ENCODE results near the gene IRF1.
A peak's percentile ranks its signal among the peaks of the same experiment; 100 is the strongest.
"Not testable (repeated sequence)": the region's sequence is repeated elsewhere in the genome, so short reads cannot be mapped to it uniquely, and the experiment has no call there.

IRF1 gene, protein sequence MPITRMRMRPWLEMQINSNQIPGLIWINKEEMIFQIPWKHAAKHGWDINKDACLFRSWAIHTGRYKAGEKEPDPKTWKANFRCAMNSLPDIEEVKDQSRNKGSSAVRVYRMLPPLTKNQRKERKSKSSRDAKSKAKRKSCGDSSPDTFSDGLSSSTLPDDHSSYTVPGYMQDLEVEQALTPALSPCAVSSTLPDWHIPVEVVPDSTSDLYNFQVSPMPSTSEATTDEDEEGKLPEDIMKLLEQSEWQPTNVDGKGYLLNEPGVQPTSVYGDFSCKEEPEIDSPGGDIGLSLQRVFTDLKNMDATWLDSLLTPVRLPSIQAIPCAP

DNA sequence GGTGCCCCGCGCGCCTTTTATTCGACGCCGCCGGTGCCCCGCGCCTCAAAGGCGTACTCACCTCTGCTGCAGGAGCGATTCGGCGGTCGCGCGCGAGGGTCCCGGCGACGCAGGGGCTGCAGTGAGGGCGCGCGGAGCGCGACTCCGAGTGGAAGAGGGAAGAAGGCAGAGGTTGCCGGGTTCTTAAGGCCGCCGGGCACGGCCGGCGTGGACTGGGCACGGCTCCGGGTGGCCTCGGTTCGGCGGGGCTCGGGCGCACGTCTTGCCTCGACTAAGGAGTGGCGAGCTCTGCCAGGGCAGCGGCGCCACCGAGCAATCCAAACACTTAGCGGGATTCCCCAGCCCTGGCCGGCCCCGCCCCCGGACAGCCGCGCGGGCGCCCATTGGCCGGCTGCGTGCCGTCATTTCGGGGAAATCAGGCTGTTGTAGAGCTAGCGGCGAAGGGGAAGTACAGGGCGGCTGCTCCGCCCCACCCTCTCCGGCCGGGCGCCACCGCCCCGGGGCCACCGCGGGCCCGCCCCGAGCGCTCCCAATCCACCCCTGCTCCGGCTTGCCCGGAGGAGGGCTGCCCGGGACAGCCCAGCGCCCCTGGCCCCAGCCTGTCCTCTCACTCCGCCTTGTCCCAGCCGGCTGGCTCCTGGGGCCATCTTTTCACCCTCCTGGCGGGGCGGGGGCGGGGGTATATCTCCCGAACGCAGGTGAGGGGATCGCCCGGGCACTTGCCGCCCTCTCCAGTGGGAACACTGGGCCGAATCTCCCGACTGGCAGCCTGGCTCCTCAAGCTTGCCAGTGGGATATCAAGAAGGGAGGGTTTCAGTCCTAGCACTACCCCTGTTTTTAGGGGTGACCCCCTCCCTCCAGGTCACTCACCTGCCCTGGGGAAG lies at the start of gene IRF1:
Gene IRF1 (minus strand): TSS at position 290 of the 884 bp plus-strand sequence. CDS start 1,295 bp downstream, outside the sequence.
- peak; percentile 97 to 99 for DNase-seq (ENCODE audit: low read depth in 2 of 2)

DNA sequence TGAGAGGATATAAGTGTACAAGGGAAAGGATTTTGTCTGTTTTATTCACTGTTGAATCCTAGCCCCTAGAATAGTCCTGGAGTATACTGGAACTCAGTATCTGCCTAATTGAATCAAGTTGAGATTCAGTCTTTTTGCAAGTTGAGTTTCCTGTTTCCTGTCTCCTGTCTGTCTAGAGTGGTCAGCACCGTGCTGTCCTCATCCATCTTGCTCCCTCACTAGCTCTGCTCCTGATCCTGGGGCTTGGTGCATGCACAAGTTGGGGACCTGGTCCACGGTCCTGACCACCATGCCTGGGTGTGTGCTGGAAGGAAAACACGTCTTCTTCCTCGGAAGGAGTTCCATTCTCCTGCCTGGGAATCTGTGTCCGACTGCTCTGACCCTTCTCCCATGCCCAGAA lies 49.6 kb upstream of the IRF1 start:
- no peak for DNase-seq (ENCODE audit: low read depth in 2 of 2)

DNA sequence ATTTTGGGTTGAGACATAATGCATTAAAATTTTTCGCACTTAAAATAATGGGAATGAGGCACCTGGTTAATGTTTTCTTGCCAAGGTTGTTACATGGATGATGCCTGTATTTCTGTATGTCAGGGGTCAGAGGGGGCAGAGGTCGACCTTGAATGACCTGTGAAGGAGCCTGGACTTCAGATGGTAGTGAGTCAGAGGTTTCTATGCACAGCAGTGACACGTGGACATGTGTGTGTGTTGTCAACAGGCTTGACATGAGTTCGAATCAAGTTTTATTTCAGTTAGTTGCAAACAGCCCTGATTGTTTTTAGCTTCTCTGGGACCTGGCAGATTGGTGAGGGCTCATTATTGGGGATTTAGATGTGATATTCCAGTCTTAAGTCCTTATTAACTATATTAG lies 49.1 kb upstream of the IRF1 start:
- DNase-seq (ENCODE audit: low read depth in 2 of 2) = no peak

DNA sequence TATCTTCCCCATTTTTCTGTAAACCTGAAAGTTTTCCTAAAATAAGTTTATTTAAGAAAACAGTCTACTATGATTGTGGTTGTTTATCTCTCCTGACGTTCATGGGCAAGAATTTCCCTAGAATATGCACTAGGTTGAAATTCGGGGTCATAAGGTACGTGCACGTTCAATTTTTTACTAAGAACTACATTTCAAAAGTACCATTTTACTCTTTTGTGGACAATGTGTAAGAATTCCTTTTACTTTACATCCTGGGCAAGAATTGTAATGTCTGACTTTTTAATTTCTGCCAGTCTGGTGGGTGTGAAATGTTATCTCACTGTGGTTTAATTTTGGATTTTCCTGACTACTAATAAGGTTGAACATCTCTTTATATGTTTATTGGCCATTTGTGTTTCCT lies 40.4 kb upstream of the IRF1 start:
- DNase-seq (ENCODE audit: low read depth in 2 of 2) = no peak

DNA sequence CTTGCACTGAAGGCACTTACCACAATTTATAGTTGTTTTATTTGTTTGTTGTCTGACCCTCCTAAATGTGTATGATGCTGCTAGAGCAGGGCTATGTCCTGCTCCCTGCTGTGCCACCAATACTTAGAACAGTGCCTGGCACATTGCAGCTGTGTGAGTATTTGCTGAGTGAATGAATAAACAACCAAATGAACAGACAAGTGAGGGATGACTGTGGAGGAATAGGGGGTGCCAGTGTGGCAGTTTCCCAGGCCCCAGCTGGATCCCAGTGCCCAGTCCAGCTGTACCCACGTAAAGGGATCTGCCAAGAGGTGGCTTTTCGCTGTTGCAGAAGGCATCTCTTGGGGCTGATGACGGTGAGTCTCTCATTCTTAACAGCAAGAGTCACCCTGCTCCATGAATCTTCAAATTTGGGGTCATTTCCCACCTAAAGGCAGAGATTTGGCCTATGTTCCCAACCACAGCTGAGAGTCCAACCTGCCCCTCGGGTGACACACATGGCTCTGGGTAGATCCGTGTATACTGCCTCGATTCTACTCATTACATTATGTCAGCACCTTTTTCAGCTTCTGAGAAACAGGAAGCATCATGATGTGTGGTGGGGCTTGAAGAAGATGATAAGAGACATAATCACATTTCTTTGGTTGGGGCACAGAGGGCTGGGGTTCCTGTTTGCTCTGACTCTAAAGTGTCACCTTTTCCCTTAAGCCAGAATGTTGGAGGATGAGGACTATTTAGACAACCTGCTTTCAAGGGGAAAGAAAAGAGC lies 38.5 kb upstream of the IRF1 start:
- DNase-seq (ENCODE audit: low read depth in 2 of 2) = no peak

DNA sequence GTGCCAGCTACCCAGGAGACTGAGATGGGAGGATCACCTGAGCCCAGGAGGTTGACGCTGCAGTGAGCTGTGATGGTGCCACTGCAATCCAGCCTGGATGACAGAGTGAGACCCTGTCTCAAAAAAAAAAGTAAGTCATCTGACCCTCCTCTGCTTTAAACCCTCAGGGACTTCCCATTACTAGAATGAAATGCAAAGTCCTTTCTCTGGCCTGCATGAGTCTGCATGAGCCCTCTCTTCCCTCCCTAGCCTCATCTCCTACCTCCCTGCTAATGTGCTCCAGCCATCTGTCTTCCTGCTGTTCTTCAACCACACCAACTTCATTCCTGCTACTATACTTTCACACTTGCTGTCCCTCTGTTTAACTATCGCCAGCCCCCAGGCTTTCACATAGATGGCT lies 37.4 kb upstream of the IRF1 start:
- DNase-seq (ENCODE audit: low read depth in 2 of 2) = no peak

DNA sequence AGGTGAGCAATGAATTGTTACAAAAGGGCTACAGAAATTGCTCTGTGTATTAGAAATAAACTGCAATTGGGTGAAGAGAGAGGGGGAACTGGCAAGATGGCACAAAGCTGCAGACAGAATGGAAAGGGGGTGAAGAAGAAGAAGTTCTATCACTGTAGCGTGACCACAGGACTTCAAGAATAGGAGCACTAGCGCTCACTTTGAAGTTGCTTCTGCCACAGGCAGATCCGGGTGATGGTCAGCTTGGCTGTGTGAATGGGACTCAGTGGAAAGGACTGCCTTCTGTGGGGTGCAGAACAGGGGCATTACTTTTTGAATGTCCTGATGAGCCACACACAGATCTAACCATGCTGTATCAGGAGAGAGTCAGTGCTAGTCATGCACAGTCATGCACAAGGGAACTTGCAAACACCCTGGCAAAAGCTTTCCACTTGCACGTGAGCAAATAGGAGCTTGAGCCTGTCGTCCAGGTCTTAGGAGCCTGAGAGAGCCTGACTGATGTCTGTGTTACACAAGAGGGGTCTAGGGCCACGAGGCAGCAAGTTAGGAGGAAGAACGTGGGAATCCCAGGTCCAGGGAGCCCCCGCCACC lies 36.5 kb upstream of the IRF1 start:
- no peak for DNase-seq (ENCODE audit: low read depth in 2 of 2)

DNA sequence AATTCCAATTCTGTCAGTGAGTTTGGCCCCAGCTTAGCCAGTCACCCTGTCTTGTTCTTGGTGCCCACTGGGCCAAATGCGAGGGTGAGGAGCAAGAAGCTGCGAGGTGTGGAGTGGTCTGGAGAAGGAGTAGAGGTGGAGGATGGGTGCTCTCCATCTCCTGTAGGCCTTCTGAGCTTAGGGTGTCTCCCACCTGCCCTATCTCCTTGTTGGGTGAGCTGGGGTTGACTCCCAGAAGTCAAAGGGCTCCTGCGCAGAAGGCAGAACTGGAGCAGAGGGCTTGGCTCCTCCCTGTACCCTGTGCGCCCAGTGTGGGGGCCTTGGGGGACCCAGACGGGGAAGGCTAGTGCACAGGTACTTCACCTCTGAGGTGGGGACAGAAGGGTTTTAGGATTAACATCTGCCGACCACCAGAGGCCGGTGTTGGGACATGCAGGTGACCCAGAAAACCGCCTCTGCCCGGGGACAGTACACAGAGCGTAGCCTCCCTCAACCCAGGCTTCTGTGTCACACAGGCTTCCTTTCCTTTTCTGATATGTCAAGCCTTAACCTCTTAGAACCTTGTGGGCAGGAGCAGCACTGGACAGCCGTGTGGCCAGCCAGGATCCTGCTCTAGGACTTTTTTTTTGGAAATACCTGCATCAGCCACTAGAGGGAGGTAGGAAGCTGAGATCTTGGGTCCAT lies 35.9 kb upstream of the IRF1 start:
- peak; percentile 9 to 34 for DNase-seq (ENCODE audit: low read depth in 2 of 2)

DNA sequence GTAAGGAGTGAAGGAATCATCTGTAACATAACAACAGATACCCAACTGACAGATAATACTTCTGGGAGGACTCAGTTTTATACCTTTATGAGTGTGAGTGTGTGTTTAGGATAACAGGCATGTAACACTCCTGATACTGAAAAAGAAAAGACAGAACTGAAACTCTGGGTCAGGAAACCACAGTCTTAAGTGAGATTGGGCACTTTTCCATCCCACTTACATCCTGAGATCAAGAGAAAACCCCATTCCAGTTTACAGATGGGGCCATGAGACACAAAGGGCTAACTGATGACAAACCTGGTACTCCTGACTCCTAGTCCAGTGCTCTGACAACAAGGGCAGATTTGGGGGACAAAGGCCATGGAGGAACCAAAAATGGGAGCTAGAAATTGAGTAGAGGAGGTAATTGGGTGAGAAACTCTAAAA lies 34.7 kb upstream of the IRF1 start:
- DNase-seq (ENCODE audit: low read depth in 2 of 2) = no peak

DNA sequence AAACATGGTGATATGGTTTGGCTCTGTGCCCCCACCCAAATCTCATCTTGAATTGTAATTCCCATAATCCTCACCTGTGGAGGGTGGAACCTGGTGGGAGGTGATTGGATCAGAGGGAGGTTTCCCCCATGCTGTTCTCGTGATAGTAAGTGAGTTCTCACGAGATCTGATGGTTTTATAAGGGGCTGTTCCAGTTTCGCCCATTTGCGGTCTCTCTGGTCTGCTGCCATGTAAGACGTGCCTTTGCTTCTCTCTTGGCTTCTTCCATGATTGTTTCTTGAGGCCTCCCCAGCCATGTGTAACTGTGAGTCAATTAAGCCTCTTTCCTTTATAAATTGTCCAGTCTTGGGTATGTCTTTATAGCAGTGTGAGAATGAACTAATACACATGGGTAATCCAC lies 34.3 kb upstream of the IRF1 start:
- DNase-seq (ENCODE audit: low read depth in 2 of 2) = not testable (repeated sequence)

DNA sequence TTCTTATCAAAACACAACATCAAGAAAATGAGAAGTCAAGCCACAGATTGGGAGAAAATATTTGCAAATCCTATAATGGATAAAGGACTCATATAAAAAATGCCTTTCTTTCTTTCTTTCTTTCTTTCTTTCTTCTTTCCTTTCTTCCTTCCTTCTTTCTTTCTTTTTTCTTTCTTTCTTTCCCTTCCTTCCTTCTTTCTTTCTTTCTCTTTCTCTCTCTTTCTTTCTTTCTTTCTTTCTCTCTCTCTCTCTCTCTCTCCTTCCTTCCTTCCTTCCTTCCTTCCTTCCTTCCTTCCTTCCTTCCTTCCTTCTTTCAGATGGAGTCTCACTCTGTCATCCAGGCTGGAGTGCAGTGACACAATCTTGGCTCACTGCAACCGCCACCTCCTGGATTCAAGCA lies 31.5 kb upstream of the IRF1 start:
- not testable (repeated sequence) for DNase-seq (ENCODE audit: low read depth in 2 of 2)

DNA sequence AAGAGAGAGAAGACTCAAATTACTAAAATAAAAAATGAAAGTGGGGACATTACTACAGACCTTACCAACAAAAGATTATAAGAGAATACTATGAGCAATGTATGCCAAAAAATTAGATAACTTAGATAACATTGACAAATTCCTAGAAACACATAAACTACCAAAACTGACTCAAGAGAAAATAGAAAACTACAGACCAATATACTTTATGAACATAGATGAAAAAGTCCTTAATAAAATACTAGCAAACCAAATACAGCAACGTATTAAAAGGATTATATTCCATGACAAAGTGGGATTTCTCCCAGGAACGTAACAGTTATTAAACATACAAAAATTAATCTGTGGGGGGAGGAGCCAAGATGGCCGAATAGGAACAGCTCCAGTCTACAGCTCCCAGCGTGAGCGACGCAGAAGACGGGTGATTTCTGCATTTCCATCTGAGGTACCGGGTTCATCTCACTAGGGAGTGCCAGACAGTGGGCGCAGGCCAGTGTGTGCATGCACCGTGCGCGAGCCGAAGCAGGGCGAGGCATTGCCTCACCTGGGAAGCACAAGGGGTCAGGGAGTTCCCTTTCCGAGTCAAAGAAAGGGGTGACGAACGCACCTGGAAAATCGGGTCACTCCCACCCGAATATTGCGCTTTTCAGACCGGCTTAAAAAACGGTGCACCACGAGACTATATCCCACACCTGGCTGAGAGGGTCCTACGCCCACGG lies 23.2 kb upstream of the IRF1 start:
- not testable (repeated sequence) for DNase-seq (ENCODE audit: low read depth in 2 of 2)

DNA sequence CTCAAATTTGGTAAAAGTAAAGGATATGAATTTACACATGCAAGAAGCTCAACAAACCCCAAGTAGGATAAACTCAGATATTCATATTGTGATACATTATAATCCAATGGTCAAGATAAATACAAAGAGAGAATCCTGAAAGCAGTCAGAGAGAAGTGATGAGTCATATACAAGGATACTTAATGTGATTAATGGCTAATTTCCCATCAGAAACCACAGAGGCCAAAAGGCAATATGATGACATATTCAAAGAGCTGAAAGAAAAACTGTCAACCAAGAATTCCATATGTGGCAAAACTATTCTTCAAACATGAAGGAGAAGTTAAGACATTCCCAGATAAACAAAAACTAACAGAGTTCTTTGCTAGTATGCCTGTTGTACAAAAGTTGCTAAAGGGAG lies 19.5 kb upstream of the IRF1 start:
- no peak for DNase-seq (ENCODE audit: low read depth in 2 of 2)

DNA sequence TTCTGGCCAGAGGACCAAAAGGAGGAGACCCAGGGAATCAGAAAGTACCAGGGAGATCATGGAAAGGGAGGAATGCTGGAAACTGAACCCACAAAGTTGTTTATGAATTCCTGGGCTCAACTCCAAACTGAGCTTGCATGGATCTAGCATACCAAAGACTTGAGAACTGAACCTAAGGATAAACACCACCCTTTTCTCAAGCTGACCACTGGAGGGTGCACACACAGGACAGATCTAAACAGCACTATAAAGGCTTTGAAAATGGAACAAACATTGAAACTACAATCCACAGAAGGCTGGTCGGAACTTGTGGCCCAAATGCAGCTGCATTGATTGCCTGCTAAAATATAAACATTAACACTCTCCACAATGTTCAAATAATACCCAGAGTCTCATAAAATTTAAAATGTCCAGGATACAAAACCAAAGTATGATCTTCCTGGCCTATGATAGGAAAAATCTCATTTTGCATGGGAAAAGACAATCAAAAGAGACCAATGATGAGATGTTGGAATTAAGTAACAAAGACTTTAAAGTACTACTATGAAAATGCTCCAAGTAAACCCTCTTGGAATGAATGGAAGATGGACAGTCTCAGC lies 15.6 kb upstream of the IRF1 start:
- no peak for DNase-seq (ENCODE audit: low read depth in 2 of 2)

DNA sequence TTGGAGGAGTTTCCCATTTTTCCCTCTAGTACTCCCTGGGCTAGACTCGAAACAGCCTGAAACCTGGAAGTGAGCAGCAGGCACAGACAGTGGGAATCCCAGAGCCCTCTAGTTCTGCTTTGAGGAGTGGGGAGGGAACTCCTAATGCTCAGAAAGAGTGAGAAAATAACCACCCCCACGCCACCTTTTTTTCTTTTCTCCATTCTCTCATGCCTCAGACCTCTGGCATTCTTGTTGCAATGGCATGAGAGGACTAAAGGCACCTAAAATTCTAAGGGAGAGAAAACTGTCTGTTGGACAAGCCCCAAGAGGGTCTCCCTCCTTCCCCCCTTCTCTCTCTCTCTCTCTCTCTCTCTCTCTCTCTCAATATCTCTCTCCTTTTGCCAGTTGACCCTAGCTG lies 15.1 kb upstream of the IRF1 start:
- no peak for DNase-seq (ENCODE audit: low read depth in 2 of 2)

DNA sequence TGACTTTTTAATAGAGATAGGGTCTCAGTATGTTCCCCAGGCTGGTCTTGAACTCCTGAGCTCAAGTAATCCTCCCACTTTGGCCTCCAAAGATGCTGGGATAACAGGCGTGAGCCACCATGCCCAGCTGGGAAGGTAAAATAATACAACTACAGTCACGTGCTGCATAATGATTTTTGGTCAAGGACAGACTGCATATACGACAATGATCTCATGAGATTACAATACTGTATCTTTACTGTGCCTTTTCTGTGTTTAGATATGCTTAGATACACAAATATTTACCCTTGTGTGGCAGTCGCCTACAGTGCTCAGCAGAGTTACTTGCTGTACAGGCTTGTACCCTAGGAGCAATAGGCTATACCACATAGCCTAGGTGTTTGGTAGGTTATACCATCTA lies 14.2 kb upstream of the IRF1 start:
- no peak for DNase-seq (ENCODE audit: low read depth in 2 of 2)

DNA sequence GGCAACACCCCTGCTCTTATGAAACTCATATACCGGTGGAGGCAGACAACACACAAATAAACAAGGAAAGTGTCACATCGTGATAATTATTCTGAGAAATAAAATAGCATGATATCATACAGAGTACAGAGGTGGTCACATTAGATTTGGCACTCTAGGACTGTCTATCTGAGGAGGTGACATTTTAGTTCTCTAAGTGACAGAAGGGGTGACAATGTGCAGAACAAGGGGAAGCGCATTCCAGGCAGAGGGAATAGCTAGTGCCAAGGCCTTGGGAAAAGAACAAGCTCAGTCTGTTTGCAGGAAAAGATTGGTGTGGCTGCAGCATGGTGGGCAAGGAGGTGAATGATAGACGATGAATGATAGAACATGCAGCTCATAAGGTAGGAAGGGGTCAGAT lies 12.7 kb upstream of the IRF1 start:
- DNase-seq (ENCODE audit: low read depth in 2 of 2) = no peak

DNA sequence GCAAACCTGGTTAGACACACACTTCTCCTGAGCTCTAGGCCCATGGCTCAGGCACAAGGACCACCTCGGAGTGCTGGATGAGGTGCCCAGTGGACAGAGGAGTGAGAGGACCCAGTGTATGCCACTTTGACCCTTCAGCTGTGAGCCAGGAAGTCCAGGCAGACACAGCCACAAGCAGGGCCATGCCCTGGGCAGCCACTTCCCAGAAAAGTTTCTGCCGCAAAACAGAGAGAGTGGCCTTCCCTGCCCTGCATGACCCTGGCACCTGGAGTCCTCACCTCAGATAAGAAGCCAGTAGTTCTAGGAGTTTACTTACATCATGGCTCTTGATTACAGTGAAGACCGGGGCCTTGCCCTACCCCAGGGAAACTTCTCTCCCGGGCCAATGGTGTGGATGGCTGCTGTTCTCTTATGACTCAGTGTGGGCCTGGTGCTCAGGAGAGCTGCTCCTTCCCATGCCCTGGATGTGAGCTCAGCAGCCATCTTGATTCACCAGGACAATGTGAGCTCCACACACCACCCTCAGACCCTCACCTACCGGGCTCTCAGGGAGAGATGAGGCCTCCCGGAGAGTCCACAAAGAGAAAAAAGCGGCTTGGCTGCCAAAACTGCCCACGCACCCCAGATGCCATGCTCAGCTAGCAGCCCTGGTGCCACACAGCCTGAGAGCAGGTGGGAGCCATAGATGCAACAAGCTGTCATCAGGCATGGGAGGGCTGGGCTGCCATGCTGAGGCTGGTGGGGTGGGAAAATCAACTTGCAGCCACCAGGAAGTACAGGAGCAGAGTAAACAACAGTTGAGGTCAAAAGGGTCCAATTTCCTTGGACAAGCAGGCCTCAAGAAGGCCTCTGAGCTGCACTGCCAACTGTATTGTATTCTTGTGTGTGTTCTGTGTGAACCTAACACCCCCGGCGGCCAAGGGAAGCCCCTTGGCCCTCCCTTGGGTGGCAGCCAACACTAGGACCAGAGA lies 11.7 kb upstream of the IRF1 start:
- DNase-seq (ENCODE audit: low read depth in 2 of 2) = no peak

DNA sequence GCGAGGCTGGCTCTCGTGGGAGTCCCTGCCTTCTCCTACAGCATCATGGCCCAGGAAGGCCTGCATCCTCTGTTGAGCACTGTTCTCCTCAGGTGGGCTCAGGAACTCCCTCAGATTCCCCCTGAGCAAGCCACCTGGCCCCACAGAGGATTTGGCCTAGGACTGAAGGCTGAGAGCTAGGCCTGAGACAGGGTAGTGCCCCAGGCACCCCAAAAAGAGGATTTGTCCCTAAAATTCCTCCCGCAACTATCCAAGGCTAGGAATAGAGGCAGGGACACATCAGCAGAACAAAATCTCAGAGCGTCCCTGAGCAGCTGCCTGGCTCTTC lies 11.0 kb upstream of the IRF1 start:
- DNase-seq (ENCODE audit: low read depth in 2 of 2) = no peak
